Measurements from ENCODE around the gene NR0B1. TPM values are rescaled to one million over a fixed set of nuclear protein-coding genes. Genes with fewer than 3 reads are reported as not detected.

Gene NR0B1
- polyA plus RNA-seq, 3 donors: 0.06 to 0.18 TPM; not detected in 1

GRCh38 chrX:30278365-30278764, 30.8 kb downstream of the NR0B1 start:
- DNase-seq (ENCODE audit: low read depth in 3 of 3, low spot score in 2 of 3): no peak

GRCh38 chrX:30275498-30275897, 33.7 kb downstream of the NR0B1 start:
- DNase-seq (ENCODE audit: low read depth in 3 of 3, low spot score in 2 of 3): no peak

- no peak for DNase-seq (ENCODE audit: low read depth in 3 of 3, low spot score in 2 of 3)
These were observed 38.6 kb downstream of the NR0B1 start for GRCh38 chrX:30270639-30271038.

- no peak for DNase-seq (ENCODE audit: low read depth in 3 of 3, low spot score in 2 of 3)
These were observed 46.4 kb downstream of the NR0B1 start for GRCh38 chrX:30262763-30263162.

GRCh38 chrX:30261012-30261411, 48.2 kb downstream of the NR0B1 start:
- no peak for DNase-seq (ENCODE audit: low read depth in 3 of 3, low spot score in 2 of 3)

- no peak for DNase-seq (ENCODE audit: low read depth in 3 of 3, low spot score in 2 of 3)
These were observed 49.3 kb downstream of the NR0B1 start for GRCh38 chrX:30259927-30260326.

Other genes starting within 250 kb of the NR0B1 start
- not detected for gene MAGEB2, start 93.8 kb downstream of the NR0B1 start, polyA plus RNA-seq (ENCODE audit: insufficient read length in 3 of 3)
- gene MAGEB3, start 78.7 kb downstream of the NR0B1 start, polyA plus RNA-seq (ENCODE audit: insufficient read length in 3 of 3): not detected
- gene MAGEB4, start 67.4 kb downstream of the NR0B1 start, polyA plus RNA-seq (ENCODE audit: insufficient read length in 3 of 3): not detected
- gene MAGEB1, start 62.2 kb downstream of the NR0B1 start, polyA plus RNA-seq (ENCODE audit: insufficient read length in 3 of 3): not detected